Measurements from ENCODE around the gene IGFL3. TPM values are rescaled to one million over a fixed set of nuclear protein-coding genes. Genes with fewer than 3 reads are reported as not detected.

The IGFL3 gene
- total and polyA plus RNA-seq, 9 of the 15 experiments (the other 6 are each of a cell fraction or from before 2014, with no cell fraction given), result not detected

- DNase-seq (ENCODE audit: extremely low read depth in 1 of 4, low spot score in 3 of 4) (no peak), ATAC-seq (no peak), FAIRE-seq (no peak)
- Histone ChIP-seq H3K4me2 (ENCODE audit: insufficient read depth, low read length) (no peak overlapping the region), H3K36me3 (ENCODE audit: control insufficient read depth, insufficient read depth, low read length) (no peaks in the 10 kb centered on the region), H3K79me2 (ENCODE audit: control insufficient read depth, insufficient read depth, low read length) (no peaks in the 10 kb centered on the region), H3K27ac (ENCODE audit: extremely low read depth, low read depth, low read length) (no peak overlapping the region), H3K9ac (ENCODE audit: insufficient read depth in 1 of 2, low read depth in 2 of 2, low read length in 2 of 2) (no peak overlapping the region), H3K4me1 (replicated peaks in 1 of 2; ENCODE audit: control insufficient read depth in 2 of 2, insufficient read depth in 2 of 2, low read length in 2 of 2) (no peaks in the 10 kb centered on the region; a peak in 1 of 5 replicates), H3K4me3 (no peak overlapping the region), H3K9me3 (replicated peaks; ENCODE audit: control insufficient read depth, insufficient read depth, low read depth, low read length) (no peaks in the 10 kb centered on the region), H4K20me1 (replicated peaks; ENCODE audit: control insufficient read depth, insufficient read depth, low read length) (no peaks in the 10 kb centered on the region), H3K27me3 (ENCODE audit: control insufficient read depth in 2 of 2, insufficient read depth in 2 of 2, low read length in 2 of 2) (peaks cover 2 to 15% of the 10 kb centered on the region in 2 experiments; a peak in 3 of 5 replicates), H2AFZ (ENCODE audit: low read depth, low read length) (no peak overlapping the region), H3K9me1 (ENCODE audit: control insufficient read depth, insufficient read depth, low read length) (no peaks in the 10 kb centered on the region)
- CTCF ChIA-PET (ENCODE audit: low intra/inter-chr PET ratio), result no interaction called here
- BruUV-seq (replicated peaks), result no TSS peak
- no peak for TF ChIP-seq TBP (optimal IDR thresholded peaks at IDR 0.05; ENCODE audit: low read depth, low read length)
- no peak for TF ChIP-seq ZC3H4 (CRISPR knock-in tag; IDR thresholded peaks at IDR 0.05; ENCODE audit: borderline replicate concordance)
- no peak for TF ChIP-seq REST (IDR thresholded peaks at IDR 0.05; ENCODE audit: borderline replicate concordance)
- TF ChIP-seq REST (CRISPR knock-in tag; IDR thresholded peaks at IDR 0.05; ENCODE audit: low read depth), result no peak
- no peak for TF ChIP-seq EP300 (IDR thresholded peaks at IDR 0.05; ENCODE audit: low read length)
- no peak for TF ChIP-seq JUNB (CRISPR knock-in tag; conservative IDR thresholded peaks at IDR 0.05)
- TF ChIP-seq TSC22D4 (tag; IDR thresholded peaks at IDR 0.05), result no peak
- TF ChIP-seq ZNF280B (CRISPR knock-in tag; IDR thresholded peaks at IDR 0.05), result no peak
- TF ChIP-seq ZNF586 (CRISPR knock-in tag; conservative IDR thresholded peaks at IDR 0.05), result no peak
- no peak for TF ChIP-seq HMBOX1 (IDR thresholded peaks at IDR 0.05)
- no peak for TF ChIP-seq XRCC3 (IDR thresholded peaks at IDR 0.05)
- no peak for TF ChIP-seq HEY1 (CRISPR knock-in tag; IDR thresholded peaks at IDR 0.05; ENCODE audit: borderline replicate concordance)
- POLR2A ChIA-PET, result no interaction called here
- in situ Hi-C loops (cut with MboI) (no loop called here), intact Hi-C loops (cut with micrococcal nuclease) (no loop called here)
- 0% methylated on average over 5 of the region's 5 CpGs for whole genome bisulfite sequencing (ENCODE audit: insufficient coverage, low coverage, missing lambda C conversion rate)
These were observed 26.1 kb upstream of the IGFL3 start for GRCh38 chr19:46150606-46151005.

Data from K562 (cell line).